Endothelial cell of umbilical vein (primary cell): ENCODE measurements around the gene LANCL3. TPM values are rescaled to one million over a fixed set of nuclear protein-coding genes. Genes with fewer than 3 reads are reported as not detected.

Experiments
- BruUV-seq: library from RNA; stranded (reverse); fragments of 400-500 nt; replicated peaks from 2 replicates; lab custom pipeline; 2021; lab: Mats Ljungman, UMichigan
- CTCF ChIA-PET: fragments of 300-600, 350-600 bp; sonication (Branson Sonifier 250); formaldehyde crosslinking; loops from one replicate; lab custom pipeline; 2021; ENCODE audit warnings: antibody characterized with exemption, inconsistent platforms; lab: Charles Lee
- POLR2A ChIA-PET: fragments of 300-600, 350-600 bp; sonication (Branson Sonifier 250); formaldehyde crosslinking; loops from one replicate; lab custom pipeline; 2021; ENCODE audit warnings: antibody characterized with exemption, inconsistent platforms; lab: Charles Lee
- DNase-seq: peaks from one replicate; pipeline ENCODE4 v3.0.0-alpha.2; 2011; ENCODE audit warnings: low read depth, low spot score
- FAIRE-seq: peaks from 2 replicates; lab custom pipeline; 2011; peaks lifted over from hg19 to GRCh38; lab: Jason Lieb, UNC
- H2AFZ ChIP-seq: 2 replicates; pipeline ENCODE4 v1.6.0; 2012; ENCODE audit warnings: low read depth, low read length, control low read depth, inconsistent platforms
- H3K27ac ChIP-seq: 2 replicates; pipeline ENCODE4 v1.5.1; 2011; ENCODE audit warnings: low read depth, mild to moderate bottlenecking, control low read depth, low read length, moderate library complexity; ENCODE audit not compliant: insufficient read depth
- H3K27me3 ChIP-seq, 2 experiments: 2 replicates each; pipeline versions ENCODE4 v1.6.0 to v1.6.1; 2011; ENCODE audit warnings: low read length in 2 of 2, mixed read lengths in 1 of 2; ENCODE audit not compliant: control insufficient read depth in 2 of 2, insufficient read depth in 2 of 2
- H3K36me3 ChIP-seq, 2 experiments: 2 replicates in 1 of 2; 3 replicates in 1 of 2; pipeline ENCODE4 v1.5.1; 2011; ENCODE audit warnings: low read length in 2 of 2, mild to moderate bottlenecking in 1 of 2, moderate library complexity in 1 of 2; ENCODE audit not compliant: control insufficient read depth in 2 of 2, insufficient read depth in 2 of 2; ENCODE audit errors: extremely low read depth in 1 of 2
- H3K4me1 ChIP-seq: 3 replicates; pipeline ENCODE4 v1.5.1; 2011; ENCODE audit warnings: mild to moderate bottlenecking, low read length; ENCODE audit not compliant: control insufficient read depth, insufficient read depth; ENCODE audit errors: extremely low read depth
- H3K4me2 ChIP-seq: 2 replicates; pipeline ENCODE4 v1.6.1; 2011; ENCODE audit warnings: low read length, control low read depth, mixed read lengths; ENCODE audit not compliant: insufficient read depth
- H3K4me3 ChIP-seq, 3 experiments: fragments of 200-600 bp in 1 of 3; sonication (generic), shearing (Covaris generic) in 1 of 3; replicated peaks in 1 of 3; 2 replicates each; pipeline ENCODE4 v1.5.1; 2011 to 2016; ENCODE audit warnings: control low read depth in 3 of 3, low read length in 3 of 3, mild to moderate bottlenecking in 2 of 3, inconsistent platforms in 1 of 3, low read depth in 1 of 3, moderate library complexity in 1 of 3; ENCODE audit not compliant: insufficient read depth in 1 of 3
- H3K79me2 ChIP-seq: 2 replicates; pipeline ENCODE4 v1.6.0; 2012; ENCODE audit warnings: low read length, inconsistent platforms; ENCODE audit not compliant: control insufficient read depth, insufficient read depth
- H3K9ac ChIP-seq: replicated peaks from 2 replicates; pipeline ENCODE3; 2011; ENCODE audit warnings: low read length, control low read depth; ENCODE audit not compliant: insufficient read depth; ENCODE audit errors: extremely low read depth
- H3K9me1 ChIP-seq: replicated peaks from 3 replicates; pipeline ENCODE4 v1.6.0; 2011; ENCODE audit warnings: mild to moderate bottlenecking, low read length; ENCODE audit not compliant: control insufficient read depth, insufficient read depth; ENCODE audit errors: extremely low read depth
- H3K9me3 ChIP-seq: replicated peaks from 2 replicates; pipeline ENCODE4 v1.5.1; 2012; ENCODE audit warnings: low read length, inconsistent platforms; ENCODE audit not compliant: control insufficient read depth, insufficient read depth
- H4K20me1 ChIP-seq: replicated peaks from 2 replicates; pipeline ENCODE3; 2011; ENCODE audit warnings: mild to moderate bottlenecking, low read length; ENCODE audit not compliant: control insufficient read depth, insufficient read depth; ENCODE audit errors: extremely low read depth
- CTCF ChIP-seq, 2 donors: IDR thresholded peaks; 1 replicate in 1 of 2; 2 replicates in 1 of 2; pipeline ENCODE4 v1.5.1; 2011; ENCODE audit warnings: low read length in 2 of 2, mild to moderate bottlenecking in 2 of 2, moderate library complexity in 2 of 2, control low read depth in 1 of 2, inconsistent platforms in 1 of 2, low read depth in 1 of 2; ENCODE audit not compliant: insufficient read depth in 1 of 2; ENCODE audit errors: extremely low read depth in 1 of 2
- EZH2 ChIP-seq: IDR thresholded peaks from 2 replicates; pipeline ENCODE4 v1.6.1; 2012; ENCODE audit warnings: borderline replicate concordance, low read depth, mild to moderate bottlenecking, moderate library complexity, low read length, inconsistent platforms; ENCODE audit not compliant: severe bottlenecking
- FOS ChIP-seq: IDR thresholded peaks from 2 replicates; pipeline ENCODE4 v1.6.1; 2011; ENCODE audit warnings: mild to moderate bottlenecking, low read length, moderate library complexity, borderline replicate concordance; ENCODE audit not compliant: insufficient read depth
- GATA2 ChIP-seq: IDR thresholded peaks from 2 replicates; pipeline ENCODE4 v1.7.0; 2011; ENCODE audit warnings: low read depth, mild to moderate bottlenecking, moderate library complexity, mixed read lengths, low read length; ENCODE audit not compliant: insufficient read length, insufficient read depth
- JUN ChIP-seq: IDR thresholded peaks from 2 replicates; pipeline ENCODE4 v1.6.1; 2011; ENCODE audit warnings: borderline replicate concordance, low read depth; ENCODE audit not compliant: insufficient read length, insufficient read depth
- MAX ChIP-seq: IDR thresholded peaks from 2 replicates; pipeline ENCODE4 v1.6.1; 2011; ENCODE audit not compliant: insufficient read depth, insufficient read length
- MYC ChIP-seq: IDR thresholded peaks from one replicate; pipeline ENCODE4 v1.6.1; 2011; ENCODE audit warnings: mild to moderate bottlenecking, low read depth, low read length
- POLR2A ChIP-seq: IDR thresholded peaks from 2 replicates; pipeline ENCODE4 v1.6.1; 2012; ENCODE audit warnings: low read depth, mild to moderate bottlenecking, control low read depth, low read length
- POLR2AphosphoS5 ChIP-seq: IDR thresholded peaks from 2 replicates; pipeline ENCODE4 v1.6.1; 2012; ENCODE audit warnings: low read depth, mild to moderate bottlenecking, control low read depth, low read length, moderate library complexity; ENCODE audit not compliant: insufficient read depth
- dilution Hi-C: fragments of 300-500 bp; cut with MboI; formaldehyde crosslinking; loops from one replicate; pipeline ENCODE4 v1.15.0; 2019; ENCODE audit warnings: low sequenced_read_pairs; ENCODE audit not compliant: extremely low pct_ligation_motif_present
- intact Hi-C: fragments of 100-400 bp; cut with micrococcal nuclease; formaldehyde crosslinking; loops from one replicate; pipeline ENCODE4 v1.10.0; 2022
- polyA plus RNA-seq, 4 experiments: library from polyadenylated mRNA; depleted of rRNA in 3 of 4; stranded (reverse) in 3 of 4; unstranded in 1 of 4; fragments of >200 nt; gene quantifications; 2 replicates each; pipeline versions ENCODE4 v1.2.1 to v1.2.3, GENCODE V29; 2011 to 2012; ENCODE audit warnings: missing spikeins in 1 of 4
- total RNA-seq: library from RNA; stranded (reverse); gene quantifications from 2 replicates; pipeline ENCODE4 v1.2.3, GENCODE V29; 2021

LANCL3 gene
- total and polyA plus RNA-seq, 2 donors (not counting 3 experiments of a cell fraction or from before 2014, with no cell fraction given): 0.12 to 1.5 TPM

DNA sequence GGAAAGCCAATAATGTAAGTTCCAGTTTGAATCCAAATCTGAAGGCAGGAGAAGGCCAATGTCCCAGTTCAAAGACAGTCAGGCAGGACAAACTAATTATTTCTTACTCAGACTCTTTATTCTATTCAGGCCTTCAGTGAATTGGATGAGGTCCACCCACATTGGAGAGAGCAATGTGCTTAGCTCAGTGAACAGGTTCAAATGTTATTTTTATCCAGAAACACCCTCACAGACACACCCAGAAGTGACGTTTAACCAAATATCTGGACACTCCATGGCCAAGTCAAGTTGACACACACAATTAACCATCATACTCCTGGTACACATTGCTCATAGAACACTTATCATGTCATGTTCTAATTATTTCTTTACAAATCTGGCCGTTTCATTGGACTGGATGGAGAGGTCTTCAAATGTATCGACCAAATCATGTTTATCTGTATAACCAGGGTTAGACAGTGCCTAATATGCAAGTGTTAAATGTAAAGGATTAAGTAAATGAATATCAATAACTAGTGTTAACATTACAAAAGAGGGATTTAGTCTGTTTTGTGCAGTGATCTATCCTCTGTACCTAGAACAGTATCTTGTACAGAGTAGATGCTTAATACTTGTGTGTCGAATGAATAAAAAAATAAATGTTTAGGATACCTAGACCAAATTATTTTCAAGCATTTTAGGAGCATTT, 87.0 kb downstream of the LANCL3 start:
- FAIRE-seq (no peak), DNase-seq (no peak)
- no peak overlapping the region for H2AFZ ChIP-seq
- CTCF ChIA-PET: no interaction called here
- no peaks in the 10 kb centered on the region for H3K79me2 ChIP-seq
- POLR2A ChIA-PET: no interaction called here
- intact Hi-C loops: no loop called here
- dilution Hi-C loops: no loop called here
- no peak overlapping the region for H3K27ac ChIP-seq
- H3K9me3 ChIP-seq: no peaks in the 10 kb centered on the region
- TF ChIP-seq CTCF (IDR thresholded peaks at IDR 0.05; ENCODE audit: extremely low read depth in 1 of 2, insufficient read depth in 1 of 2, low read depth in 1 of 2, low read length in 2 of 2) (no peak), POLR2AphosphoS5 (no peak), MYC (no peak), POLR2A (no peak), EZH2 (no peak), MAX (no peak), FOS (no peak), GATA2 (no peak), JUN (no peak)
- no peaks in the 10 kb centered on the region for H3K36me3 ChIP-seq
- no peaks in the 10 kb centered on the region for H4K20me1 ChIP-seq
- no peak overlapping the region for H3K9ac ChIP-seq
- no peaks in the 10 kb centered on the region for H3K9me1 ChIP-seq
- H3K4me1 ChIP-seq: no peaks in the 10 kb centered on the region
- BruUV-seq: no TSS peak
- no peaks in the 10 kb centered on the region for H3K27me3 ChIP-seq
- H3K4me3 ChIP-seq: no peak overlapping the region
- H3K4me2 ChIP-seq: no peak overlapping the region
